ENCODE measurements around the gene ERN1. TPM values are rescaled to one million over a fixed set of nuclear protein-coding genes. Genes with fewer than 3 reads are reported as not detected.
A peak's percentile ranks its signal among the peaks of the same experiment; 100 is the strongest.

Gene ERN1
- total and polyA plus RNA-seq, 2 of the 13 experiments (the other 11 are each of a cell fraction or from before 2014, with no cell fraction given): 6.0 to 12.7 TPM

- no peak for TF ChIP-seq SOX6 (IDR thresholded peaks at IDR 0.05)
- TF ChIP-seq SOX6 (CRISPR knock-in tag; IDR thresholded peaks at IDR 0.05): peak; percentile 82
- peak; percentile 57; the same call in 1 of the 2 replicates for TF ChIP-seq ZNF737 (CRISPR knock-in tag; IDR thresholded peaks at IDR 0.05; ENCODE audit: borderline replicate concordance)
- TF ChIP-seq, protein P1, sequence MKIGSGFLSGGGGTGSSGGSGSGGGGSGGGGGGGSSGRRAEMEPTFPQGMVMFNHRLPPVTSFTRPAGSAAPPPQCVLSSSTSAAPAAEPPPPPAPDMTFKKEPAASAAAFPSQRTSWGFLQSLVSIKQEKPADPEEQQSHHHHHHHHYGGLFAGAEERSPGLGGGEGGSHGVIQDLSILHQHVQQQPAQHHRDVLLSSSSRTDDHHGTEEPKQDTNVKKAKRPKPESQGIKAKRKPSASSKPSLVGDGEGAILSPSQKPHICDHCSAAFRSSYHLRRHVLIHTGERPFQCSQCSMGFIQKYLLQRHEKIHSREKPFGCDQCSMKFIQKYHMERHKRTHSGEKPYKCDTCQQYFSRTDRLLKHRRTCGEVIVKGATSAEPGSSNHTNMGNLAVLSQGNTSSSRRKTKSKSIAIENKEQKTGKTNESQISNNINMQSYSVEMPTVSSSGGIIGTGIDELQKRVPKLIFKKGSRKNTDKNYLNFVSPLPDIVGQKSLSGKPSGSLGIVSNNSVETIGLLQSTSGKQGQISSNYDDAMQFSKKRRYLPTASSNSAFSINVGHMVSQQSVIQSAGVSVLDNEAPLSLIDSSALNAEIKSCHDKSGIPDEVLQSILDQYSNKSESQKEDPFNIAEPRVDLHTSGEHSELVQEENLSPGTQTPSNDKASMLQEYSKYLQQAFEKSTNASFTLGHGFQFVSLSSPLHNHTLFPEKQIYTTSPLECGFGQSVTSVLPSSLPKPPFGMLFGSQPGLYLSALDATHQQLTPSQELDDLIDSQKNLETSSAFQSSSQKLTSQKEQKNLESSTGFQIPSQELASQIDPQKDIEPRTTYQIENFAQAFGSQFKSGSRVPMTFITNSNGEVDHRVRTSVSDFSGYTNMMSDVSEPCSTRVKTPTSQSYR (CRISPR knock-in tag; IDR thresholded peaks at IDR 0.05; ENCODE audit: borderline replicate concordance): peak; percentile 78; the same call in 1 of the 2 replicates
- TF ChIP-seq, protein P2, sequence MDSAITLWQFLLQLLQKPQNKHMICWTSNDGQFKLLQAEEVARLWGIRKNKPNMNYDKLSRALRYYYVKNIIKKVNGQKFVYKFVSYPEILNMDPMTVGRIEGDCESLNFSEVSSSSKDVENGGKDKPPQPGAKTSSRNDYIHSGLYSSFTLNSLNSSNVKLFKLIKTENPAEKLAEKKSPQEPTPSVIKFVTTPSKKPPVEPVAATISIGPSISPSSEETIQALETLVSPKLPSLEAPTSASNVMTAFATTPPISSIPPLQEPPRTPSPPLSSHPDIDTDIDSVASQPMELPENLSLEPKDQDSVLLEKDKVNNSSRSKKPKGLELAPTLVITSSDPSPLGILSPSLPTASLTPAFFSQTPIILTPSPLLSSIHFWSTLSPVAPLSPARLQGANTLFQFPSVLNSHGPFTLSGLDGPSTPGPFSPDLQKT (CRISPR knock-in tag; IDR thresholded peaks at IDR 0.05; ENCODE audit: borderline replicate concordance): peak; percentile 87; the same call in 1 of the 2 replicates
- TF ChIP-seq BCL6 (CRISPR knock-in tag; IDR thresholded peaks at IDR 0.05): peak; percentile 72
- TF ChIP-seq, protein P3, sequence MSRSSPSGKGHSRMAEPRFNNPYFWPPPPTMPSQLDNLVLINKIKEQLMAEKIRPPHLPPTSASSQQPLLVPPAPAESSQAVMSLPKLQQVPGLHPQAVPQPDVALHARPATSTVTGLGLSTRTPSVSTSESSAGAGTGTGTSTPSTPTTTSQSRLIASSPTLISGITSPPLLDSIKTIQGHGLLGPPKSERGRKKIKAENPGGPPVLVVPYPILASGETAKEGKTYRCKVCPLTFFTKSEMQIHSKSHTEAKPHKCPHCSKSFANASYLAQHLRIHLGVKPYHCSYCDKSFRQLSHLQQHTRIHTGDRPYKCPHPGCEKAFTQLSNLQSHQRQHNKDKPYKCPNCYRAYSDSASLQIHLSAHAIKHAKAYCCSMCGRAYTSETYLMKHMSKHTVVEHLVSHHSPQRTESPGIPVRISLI (CRISPR knock-in tag; IDR thresholded peaks at IDR 0.05; ENCODE audit: borderline replicate concordance): no peak; the same call in 1 of the 2 replicates
- peak; percentile 94 for TF ChIP-seq BRCA1 (CRISPR knock-in tag; IDR thresholded peaks at IDR 0.05)
- TF ChIP-seq HNF4A (CRISPR knock-in tag; IDR thresholded peaks at IDR 0.05): no peak; the same call in 1 of the 2 replicates
- TF ChIP-seq, protein P4, sequence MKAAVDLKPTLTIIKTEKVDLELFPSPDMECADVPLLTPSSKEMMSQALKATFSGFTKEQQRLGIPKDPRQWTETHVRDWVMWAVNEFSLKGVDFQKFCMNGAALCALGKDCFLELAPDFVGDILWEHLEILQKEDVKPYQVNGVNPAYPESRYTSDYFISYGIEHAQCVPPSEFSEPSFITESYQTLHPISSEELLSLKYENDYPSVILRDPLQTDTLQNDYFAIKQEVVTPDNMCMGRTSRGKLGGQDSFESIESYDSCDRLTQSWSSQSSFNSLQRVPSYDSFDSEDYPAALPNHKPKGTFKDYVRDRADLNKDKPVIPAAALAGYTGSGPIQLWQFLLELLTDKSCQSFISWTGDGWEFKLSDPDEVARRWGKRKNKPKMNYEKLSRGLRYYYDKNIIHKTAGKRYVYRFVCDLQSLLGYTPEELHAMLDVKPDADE (CRISPR knock-in tag; IDR thresholded peaks at IDR 0.05): no peak
- peak; percentile 83; the same call in 1 of the 2 replicates for TF ChIP-seq ZSCAN30 (CRISPR knock-in tag; IDR thresholded peaks at IDR 0.05)
- TF ChIP-seq ZNF7 (CRISPR knock-in tag; IDR thresholded peaks at IDR 0.05): peak; percentile 27; the same call in 1 of the 2 replicates
- TF ChIP-seq TFDP2 (CRISPR knock-in tag; IDR thresholded peaks at IDR 0.05): peak; percentile 84
- peak; percentile 86 for TF ChIP-seq KMT2B (CRISPR knock-in tag; IDR thresholded peaks at IDR 0.05)
- TF ChIP-seq EHMT2 (IDR thresholded peaks at IDR 0.05; ENCODE audit: borderline replicate concordance, low read depth, low read length): no peak
These were observed 15.9 kb upstream of the ERN1 start (continued) for GRCh38 chr17:64145751-64146417.

All from HepG2 (cell line).